Stimulated activated CD4-positive, alpha-beta T cell treated with anti-CD3 and anti-CD28 coated beads, TNF-alpha, amount 100 ng/mL, for 48 hours (primary cell): ENCODE measurements around the gene SLC39A2.

ENCODE experiments used
- DNase-seq, 3 donors: peaks; one replicate each; pipeline ENCODE4 v3.0.0-alpha.2; 2020; ENCODE audit warnings: low read depth in 3 of 3

Gene SLC39A2

DNA sequence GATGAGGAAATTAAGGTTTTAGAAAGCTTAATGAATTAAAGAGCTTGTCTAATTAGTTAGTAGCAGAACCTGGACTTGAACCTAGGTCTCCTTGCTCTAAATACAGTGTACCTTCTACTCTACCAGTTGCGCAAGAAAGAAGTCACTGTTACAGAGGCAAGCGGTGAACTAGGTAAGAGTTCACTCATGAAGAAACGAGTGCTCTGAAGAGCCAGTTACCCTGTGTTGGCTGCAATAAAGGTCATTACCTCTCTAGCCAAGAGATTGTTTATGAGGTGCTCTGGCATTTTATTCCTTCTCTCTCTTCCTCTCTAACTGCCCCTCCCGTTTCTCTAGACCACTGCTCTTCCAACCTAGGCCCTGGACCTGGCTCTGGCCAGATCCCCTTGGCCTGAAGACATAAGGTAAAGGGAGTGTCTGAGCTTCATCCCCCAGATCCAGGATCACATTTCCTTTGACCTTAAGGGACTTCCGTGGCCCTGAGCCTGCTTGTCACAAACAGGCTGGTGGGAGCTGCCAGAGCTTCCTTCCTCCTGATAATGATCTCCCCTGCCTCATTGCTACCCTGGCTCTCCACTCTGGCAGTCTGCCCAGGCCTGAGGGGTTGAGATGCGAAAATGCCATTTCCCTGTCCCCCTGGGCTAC lies 45.0 kb downstream of the SLC39A2 start:
- no peak for DNase-seq

DNA sequence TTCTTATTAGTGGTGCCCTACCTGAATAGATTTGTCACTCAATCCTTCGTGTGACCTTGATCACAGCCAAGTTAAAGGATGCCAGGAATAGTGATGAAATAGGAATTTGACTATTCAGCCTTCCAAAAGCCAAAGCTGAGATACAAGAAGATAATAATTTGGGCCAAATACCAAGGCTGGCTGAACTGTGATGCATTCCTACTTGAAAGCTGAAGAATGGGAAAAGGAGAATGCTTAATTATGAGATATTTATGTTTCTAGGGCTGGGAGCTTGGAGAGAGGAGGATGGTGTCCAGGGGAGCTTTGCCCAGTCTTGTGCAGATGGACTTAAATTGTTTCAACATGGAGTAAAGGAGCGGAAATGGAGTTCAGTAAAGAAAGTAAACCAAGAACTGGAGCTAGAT lies 48.3 kb downstream of the SLC39A2 start:
- no peak for DNase-seq

DNA sequence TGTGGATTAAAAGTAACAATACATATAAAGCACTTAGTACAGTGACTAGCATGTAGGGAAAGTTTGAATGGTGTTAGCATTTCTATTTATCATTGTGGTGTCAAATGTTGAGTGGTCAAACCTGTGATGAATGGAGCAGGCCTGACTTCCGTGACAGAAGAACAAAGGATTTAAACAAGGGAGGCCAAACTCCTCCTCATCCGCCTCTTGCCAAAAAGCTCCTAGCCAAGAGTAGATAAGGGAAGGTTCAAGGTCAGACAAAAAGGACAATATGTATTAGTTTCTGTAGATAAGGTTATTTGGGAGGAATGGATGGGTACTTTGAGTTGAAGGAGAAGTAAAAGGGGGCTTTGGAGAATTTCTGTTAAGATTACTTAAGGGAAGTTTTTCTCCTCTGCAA lies 49.5 kb downstream of the SLC39A2 start:
- no peak for DNase-seq

DNA sequence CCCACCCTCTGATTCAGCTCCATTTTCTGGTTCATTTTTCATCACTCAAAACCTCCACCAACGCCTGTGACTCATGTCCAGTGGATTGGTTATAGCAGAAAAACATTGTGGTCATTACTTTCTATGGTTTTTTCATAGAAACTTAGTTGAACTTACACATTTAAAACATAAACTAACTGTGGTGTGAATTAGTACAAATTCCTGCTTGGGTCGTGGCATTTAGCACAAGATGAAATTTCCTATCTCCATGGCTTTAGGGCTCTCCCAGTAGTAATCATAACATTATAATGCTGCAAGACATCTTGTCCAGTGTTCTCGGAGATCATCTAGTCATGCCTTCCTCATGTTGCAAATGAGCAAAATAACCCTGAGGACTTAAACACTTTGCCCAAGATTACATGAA lies 50.2 kb downstream of the SLC39A2 start:
- DNase-seq, result no peak

DNA sequence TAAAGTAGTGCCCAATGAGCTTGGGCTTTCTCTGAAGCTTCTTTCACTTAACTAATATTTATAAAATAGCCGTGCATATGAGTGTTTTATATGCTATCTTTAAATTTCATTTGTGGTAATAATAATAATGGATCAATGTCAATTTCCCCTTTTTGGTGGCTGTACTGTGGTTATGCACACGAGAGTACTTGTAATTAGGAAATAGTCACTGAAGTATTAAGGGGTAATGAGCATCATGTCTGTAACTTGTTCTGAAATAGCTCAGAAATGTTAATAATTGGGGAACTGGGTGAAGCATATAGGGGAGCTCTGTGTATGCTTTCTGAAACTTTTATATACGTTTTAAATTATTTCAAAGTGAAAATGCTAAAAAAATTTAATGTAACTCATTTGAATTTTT lies 51.5 kb downstream of the SLC39A2 start:
- no peak for DNase-seq
